Activated CD4-positive, alpha-beta T cell treated with anti-CD3 and anti-CD28 coated beads, Interleukin-10, Interleukin-2, amounts not matched to agents 100 ng/mL and 50 ng/mL, durations not matched to agents 16 hours and 8 hours (primary cell): ENCODE data around the gene PHACTR2.
A peak's percentile ranks its signal among the peaks of the same experiment; 100 is the strongest.
"Not testable (repeated sequence)": the region's sequence is repeated elsewhere in the genome, so short reads cannot be mapped to it uniquely, and the experiment has no call there.

Experiments used
- DNase-seq: peaks from one replicate; pipeline ENCODE4 v3.0.0-alpha.2; 2020

Gene PHACTR2

DNA sequence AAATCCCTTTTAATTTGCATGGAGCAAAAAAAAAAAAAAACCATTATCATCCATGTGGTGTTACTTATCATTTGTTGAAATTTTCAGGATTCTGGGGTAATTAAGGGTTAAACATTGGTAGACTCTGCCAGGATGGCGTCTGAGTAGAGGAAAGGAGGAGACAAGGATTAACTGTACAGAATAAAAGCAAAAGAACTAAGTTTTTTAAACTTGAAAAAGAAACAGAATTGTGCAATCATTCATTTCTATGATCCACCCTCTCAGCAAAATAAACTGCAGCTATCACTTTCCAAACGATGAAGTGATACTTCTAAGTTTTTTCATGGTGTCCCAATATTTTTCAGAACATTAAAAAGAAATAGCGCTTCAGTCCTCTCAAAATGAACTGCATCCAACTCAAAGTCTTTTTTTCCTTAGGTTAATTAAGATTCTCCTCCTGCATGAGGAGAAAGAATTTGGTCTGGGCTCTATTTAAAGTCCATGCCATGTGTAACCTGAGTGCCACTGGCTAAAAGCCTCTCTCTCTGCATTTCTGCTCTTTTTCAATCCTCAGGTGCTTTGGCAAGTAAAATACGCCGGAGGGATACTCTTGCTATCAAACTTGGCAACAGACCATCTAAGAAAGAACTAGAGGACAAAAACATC is 95.9 kb downstream of the PHACTR2 start:
- DNase-seq = no peak

DNA sequence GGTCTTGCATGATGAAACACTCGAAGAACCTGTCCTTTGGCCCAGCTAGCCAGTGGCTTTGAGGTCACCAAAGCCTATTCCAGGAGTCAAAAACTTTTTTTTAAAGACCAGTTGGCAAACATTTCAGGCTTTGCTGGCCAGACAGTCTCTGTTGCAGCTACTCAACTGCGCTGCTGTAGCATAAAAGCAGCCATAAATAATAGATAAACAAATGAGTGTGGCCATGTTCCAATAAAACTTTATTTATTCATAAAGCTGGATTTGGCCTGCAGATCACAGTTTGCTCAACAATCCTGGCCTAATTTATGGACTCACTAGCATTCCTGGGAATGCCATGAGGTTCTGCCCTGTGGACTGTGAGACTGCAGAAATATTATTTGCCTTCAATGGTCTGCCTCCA is 96.6 kb downstream of the PHACTR2 start:
- no peak for DNase-seq

GRCh38 chr6:143775336-143775735 is 97.6 kb downstream of the PHACTR2 start:
- no peak for DNase-seq

- DNase-seq = no peak
These were observed 101.2 kb downstream of the PHACTR2 start for GRCh38 chr6:143778926-143779325.

DNA sequence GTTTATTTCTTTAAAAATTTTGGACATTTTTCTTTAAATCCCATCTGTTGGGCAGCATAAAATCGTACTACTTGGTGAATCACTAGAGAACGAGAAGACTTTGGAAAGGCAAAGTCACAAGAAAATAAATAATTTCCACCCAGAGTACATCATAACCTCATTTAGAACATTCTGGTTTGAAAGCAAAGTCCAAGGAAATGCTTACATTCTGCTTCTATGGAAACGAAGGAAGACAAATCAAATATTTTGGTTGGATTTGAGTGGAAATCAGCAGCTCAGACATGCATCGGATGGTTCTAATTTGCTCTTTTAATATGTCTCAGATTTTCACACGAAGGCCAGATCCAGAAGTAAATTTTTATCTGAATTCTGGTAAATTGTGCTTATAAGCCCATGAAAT is 104.7 kb downstream of the PHACTR2 start:
- DNase-seq = no peak

- DNase-seq = no peak
These were observed 105.3 kb downstream of the PHACTR2 start for GRCh38 chr6:143783077-143783476.

DNA sequence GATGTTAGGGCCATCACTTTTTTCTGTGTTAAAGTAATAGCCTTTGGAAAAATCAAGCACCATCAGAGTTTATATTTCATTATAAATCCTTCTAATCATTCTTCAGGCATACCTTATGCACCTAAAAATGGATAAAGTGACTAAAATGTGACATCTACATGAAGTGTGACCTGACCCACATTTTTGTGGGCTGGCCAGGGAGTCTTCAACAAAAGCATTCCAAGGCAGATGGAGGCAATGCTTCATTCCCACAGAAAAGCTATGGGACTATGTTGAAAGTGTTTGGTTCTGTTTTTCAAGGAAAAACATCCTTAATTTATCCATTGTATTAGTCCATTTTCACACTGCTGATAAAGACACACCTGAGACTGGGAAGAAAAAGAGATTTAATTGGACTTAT is 106.6 kb downstream of the PHACTR2 start:
- DNase-seq = no peak

GRCh38 chr6:143786371-143786770 is 108.6 kb downstream of the PHACTR2 start:
- DNase-seq = not testable (repeated sequence)

GRCh38 chr6:143792402-143793279 is 114.9 kb downstream of the PHACTR2 start:
- DNase-seq = no peak

GRCh38 chr6:143793280-143793619 is 115.5 kb downstream of the PHACTR2 start:
- DNase-seq = no peak

DNA sequence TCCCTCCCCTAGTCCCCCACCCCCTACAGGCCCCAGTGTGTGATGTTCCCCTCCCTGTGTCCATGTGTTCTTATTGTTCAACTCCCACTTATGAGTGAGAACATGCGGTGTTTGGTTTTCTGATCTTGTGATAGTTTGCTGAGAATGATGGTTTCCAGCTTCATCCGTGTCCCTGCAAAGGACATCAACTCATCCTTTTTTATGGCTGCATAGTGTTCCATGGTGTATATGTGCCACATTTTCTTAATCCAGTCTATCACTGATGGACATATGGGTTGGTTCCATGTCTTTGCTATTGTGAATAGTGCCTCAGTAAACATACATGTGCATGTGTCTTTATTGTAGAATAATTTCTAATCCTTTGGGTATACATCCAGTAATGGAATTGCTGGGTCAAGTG is 118.8 kb downstream of the PHACTR2 start:
- not testable (repeated sequence) for DNase-seq

DNA sequence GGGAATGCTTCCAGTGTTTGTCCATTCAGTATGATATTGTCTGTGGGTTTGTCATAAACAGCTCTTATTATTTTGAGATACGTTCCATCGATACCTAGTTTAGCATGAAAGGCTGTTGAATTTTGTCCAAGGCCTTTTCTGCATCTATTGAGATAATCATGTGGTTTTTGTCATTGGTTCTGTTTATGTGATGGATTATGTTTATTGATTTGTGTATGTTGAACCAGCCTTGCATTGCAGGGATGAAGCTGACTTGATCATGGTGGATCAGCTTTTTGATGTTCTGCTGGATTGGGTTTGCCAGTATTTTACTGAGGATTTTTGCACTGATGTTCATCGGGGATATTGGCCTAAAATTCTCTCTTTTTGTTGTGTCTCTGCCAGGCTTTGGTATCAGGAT is 120.7 kb downstream of the PHACTR2 start:
- DNase-seq = not testable (repeated sequence)

DNA sequence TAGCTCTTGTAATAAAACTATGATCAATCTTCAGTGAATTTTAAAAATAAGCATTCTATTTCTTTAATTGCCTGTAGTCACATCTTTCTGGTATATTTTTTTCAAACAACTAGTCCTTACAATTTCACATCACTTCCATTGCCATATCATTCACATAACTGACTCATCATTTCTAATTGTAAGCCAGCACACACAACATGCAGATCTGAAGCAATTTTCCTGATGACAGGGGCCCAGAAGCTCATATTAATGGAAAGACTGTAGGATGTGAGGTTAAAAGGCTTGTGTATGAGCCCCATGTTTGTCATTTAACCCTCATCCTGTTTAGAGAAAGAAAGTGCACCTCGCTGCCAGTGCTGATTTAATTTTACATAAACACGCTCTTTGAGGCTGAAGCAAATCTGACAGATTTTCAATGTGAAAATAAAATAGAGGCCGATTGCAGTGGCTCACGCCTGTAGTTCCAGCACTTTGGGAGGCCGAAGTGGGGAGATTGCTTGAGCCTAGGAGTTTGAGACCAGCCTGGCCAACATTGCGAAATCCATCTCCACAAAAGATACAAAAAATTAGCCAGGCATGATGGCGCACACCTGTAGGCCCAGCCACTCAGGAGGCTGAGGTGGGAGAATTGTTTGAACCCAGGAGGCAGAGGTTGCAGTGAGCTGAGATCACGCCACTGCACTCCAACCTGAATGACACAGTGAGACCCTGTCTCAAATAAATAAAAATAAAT is 125.2 kb downstream of the PHACTR2 start:
- no peak for DNase-seq

DNA sequence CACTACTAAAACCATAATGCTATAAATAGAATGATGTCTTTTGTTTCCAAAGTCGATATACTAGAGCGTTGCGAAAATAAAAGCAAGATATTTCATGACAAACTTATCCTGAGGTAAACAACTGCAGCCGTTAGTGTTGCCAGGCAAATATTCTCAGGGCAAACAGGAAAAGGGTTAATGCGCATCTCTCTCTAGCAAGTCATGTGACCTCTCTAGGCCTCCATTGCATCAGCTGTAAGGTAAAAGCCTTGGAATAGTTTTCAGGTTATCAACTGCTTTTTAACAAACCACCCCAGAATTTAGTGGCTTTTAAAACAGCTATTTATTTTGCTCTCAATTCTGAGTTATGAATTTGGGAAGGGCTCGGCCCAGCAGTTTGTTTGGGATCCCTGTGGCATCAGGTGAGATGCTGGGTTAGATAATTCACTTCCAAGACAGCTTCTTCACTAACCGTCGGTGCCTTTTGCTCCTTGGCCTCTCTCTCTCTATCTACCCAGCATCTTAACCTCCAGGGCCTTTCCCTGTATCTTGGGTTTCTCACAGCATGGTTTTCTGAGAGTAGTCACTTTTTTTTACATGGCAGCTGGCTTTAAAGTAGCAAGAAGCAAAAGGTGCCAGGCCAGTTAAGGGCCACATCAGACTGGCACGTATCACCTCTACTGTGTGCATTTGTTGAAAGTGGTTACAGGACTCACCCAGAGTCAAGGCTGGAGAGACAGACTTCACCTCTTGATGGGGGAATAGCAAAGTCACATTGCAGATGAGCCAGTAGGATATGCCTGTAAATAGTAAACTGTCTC is 126.2 kb downstream of the PHACTR2 start:
- no peak for DNase-seq

DNA sequence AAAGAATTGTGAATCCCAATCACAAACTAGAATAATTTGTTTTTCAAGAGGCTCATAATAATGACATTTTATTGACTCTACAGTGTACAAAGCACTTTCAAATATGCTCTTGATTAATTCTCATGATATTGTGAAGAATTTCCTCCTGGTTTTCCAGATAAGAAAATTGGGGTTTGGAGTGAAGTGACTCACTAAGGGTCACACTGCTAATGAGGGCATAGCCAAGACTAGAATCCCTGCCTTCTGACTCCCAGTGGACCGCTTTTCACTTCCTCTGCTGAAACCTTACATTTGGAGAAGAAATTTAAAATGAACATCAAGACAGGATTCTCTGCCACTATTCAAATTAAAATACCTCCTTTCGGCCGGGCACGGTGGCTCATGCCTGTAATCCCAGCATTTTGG is 127.1 kb downstream of the PHACTR2 start:
- no peak for DNase-seq

DNA sequence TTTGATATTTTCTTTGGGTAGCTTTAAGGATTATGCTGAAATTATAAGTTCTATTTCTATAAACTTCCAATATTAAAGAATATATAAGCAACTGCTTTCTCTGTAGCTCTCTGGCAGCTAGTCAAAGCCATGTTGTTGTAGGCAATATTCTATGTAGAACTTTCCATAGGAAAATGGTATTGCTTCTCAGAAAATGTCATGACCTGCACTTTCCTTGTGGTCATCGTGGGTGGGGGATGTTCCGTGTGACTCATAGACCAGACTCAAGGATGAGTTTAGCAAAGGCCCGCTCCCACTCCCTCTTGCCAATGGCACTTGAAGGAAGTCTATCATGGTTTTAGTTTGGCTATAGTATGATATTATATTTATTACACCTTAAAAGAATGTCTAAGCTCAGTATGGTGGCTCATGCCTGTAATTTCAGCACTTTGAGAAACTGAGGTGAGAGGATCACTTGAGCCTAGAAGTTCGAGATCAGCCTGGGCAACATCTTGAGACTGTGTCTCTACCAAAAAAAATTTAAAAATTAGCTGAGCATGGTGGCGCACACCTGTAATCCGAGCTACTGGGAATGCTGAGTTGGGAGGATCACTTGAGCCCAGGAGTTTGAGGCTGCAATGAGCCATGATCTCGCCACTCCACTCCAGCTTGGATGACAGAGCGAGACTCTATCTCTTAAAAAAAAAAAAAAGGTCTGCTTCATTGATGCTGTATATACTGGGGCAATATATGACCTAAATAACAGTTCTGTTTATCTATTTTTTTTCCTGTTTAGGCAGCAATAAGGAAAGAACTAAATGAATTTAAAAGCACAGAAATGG is 128.7 kb downstream of the PHACTR2 start:
- peak; percentile 71 for DNase-seq

DNA sequence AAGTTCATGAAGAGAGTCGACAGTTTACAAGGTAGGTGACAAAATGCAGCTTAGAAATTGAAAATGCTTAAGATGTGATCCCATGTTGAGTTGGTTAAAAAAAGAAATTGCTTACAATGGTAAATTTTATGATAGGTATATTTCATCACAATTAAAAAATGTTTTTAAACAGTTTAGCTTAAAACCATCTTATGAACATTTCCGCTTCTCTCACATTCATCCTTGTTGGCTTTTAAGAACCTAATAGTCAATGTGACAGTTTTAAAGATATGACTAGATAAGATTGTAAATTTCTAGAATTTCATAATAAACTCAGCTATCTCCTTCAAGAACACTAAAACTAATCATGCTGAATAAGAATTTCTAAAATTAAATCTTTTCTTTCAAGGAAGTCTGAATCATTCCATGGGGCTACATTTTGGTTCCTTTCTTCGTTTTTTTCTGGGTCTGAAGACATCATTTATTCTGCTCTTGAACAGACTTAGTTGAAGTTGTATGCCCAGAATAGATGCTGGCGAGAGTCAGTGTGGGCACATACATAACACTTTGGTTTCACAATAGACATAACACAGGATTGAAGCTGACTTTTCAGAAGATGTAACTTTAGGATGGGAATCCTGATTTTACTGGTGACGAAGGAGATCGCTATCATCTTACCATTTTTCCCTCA is 129.5 kb downstream of the PHACTR2 start:
- DNase-seq = peak; percentile 34

DNA sequence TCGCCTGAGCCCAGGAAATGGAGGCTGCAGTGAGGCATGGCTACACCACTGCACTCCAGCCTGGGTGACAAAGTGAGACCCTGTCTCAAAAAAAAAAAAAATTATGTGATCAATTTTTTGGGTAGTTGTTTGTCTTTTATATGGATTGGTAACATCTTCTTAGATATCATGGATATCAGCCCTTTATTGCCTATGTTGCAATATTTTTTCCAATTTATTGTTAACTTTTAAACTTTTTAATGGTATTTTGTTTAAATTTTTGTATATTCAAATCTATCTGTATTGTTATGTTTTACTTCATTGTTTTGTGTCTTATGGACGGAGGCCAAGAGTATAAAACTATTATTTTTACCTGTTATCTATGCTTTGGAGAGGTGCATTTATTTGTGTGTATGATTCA is 133.0 kb downstream of the PHACTR2 start:
- no peak for DNase-seq

DNA sequence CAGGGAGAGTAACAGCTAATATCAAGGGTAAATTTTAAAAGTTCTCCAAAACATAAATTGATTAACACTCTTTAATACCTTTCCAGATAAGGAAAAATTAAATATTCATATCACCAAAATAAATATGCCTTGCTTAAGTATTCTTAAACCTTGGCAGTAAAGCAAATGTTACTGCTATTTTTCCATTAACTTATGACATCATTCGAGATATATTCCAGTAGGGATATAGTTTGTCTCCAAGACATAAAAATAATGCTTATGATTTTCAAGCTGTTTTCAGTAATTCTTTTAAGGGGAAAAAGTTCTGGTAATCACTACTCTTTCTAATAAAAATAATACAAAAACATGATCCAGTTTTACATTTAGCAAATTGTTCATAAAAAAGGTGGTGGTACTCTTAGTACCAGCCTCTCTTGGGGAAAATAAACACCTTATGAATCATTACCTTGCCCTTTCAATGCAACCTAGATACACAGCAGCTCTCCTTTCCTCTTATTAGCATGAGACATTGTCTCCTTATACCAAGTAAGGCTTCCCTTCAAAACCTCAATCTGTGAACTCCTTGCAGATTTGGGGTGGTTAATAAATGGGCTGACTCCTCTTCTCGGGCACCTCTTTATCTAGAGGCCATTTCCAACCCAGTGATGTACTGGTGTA is 133.9 kb downstream of the PHACTR2 start:
- no peak for DNase-seq

- DNase-seq = no peak
These were observed 139.9 kb downstream of the PHACTR2 start for GRCh38 chr6:143817621-143818020.

DNA sequence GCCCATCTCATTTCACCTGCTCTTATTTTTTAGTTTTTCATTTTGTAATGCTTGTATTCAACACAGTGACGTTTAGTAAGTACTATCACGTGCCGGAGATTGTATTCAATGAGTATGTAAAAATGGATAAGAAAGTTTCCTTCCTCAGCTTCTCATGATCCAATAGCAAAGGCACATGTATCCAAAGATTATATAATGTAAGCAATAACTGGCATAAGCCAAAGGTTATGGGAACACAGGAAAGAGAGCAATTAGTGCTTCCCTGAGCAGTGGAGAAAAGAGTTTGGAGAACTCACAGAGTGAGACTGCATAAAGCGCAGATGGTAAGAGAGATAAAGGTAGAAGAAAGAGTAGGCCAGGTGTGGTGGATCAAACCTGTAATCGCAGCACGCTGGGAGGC is 143.6 kb downstream of the PHACTR2 start:
- DNase-seq = no peak
